ENCODE measurements around the gene HSD17B12. TPM values are rescaled to one million over a fixed set of nuclear protein-coding genes. Genes with fewer than 3 reads are reported as not detected.

Gene HSD17B12
- total RNA-seq, 1 experiment from 2014 or later: 307 TPM

DNA sequence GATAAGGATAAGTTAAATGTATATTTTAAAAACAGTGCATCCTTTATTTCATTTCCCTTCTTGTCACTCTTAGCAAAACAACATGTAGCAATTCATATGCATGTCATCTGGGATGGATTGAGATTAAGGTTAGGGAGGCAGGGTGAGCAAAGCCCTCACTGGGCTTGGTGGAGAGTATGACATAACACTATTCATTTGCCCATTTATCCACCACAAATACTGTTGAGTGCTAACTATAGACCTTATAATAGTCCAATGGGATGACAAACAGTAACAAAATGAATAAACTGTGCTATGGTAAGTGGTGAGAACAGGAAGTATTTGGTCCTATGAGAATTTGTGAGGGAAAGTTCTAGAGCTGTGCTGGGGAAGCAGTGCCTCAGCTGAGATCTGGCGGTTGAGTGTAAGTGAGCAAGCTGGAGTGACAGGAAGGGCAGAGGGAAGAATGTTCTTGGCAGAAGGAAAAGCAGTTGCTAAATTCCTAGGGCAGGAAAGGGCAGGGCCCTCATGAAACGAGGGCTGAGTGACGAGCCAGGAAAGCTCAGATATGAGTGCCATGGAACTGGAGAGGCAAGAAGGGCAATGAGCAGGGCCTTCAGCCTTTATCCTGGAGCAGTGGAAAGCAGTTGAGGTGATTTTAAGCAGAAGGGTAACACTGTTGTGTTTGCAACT is 6.7 kb downstream of the HSD17B12 start:
- Histone ChIP-seq H3K4me3 (ENCODE audit: low read depth, low read length, poor library complexity, severe bottlenecking) (no peak overlapping the region), H3K4me1 (ENCODE audit: insufficient read depth, low read length, poor library complexity, severe bottlenecking) (peaks cover 44% of the 10 kb centered on the region), H3K9me3 (ENCODE audit: low read depth, low read length, poor library complexity, severe bottlenecking) (no peaks in the 10 kb centered on the region), H3K27ac (ENCODE audit: low read depth, low read length, poor library complexity, severe bottlenecking) (no peak overlapping the region), H3K36me3 (ENCODE audit: insufficient read depth, low read length, poor library complexity, severe bottlenecking) (peaks cover 53% of the 10 kb centered on the region), H3K27me3 (replicated peaks; ENCODE audit: insufficient read depth, low read depth, low read length, poor library complexity) (no peaks in the 10 kb centered on the region)
- intact Hi-C loops (cut with micrococcal nuclease; ENCODE audit: unreplicated experiment): no loop called here
- TF ChIP-seq, protein P1, sequence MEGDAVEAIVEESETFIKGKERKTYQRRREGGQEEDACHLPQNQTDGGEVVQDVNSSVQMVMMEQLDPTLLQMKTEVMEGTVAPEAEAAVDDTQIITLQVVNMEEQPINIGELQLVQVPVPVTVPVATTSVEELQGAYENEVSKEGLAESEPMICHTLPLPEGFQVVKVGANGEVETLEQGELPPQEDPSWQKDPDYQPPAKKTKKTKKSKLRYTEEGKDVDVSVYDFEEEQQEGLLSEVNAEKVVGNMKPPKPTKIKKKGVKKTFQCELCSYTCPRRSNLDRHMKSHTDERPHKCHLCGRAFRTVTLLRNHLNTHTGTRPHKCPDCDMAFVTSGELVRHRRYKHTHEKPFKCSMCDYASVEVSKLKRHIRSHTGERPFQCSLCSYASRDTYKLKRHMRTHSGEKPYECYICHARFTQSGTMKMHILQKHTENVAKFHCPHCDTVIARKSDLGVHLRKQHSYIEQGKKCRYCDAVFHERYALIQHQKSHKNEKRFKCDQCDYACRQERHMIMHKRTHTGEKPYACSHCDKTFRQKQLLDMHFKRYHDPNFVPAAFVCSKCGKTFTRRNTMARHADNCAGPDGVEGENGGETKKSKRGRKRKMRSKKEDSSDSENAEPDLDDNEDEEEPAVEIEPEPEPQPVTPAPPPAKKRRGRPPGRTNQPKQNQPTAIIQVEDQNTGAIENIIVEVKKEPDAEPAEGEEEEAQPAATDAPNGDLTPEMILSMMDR (conservative IDR thresholded peaks at IDR 0.05; ENCODE audit: low read depth, low read length): no peak
- TF ChIP-seq EZH2 (IDR thresholded peaks at IDR 0.05; ENCODE audit: borderline replicate concordance, low read depth, low read length, poor library complexity, severe bottlenecking): no peak
- no peak for DNase-seq (ENCODE audit: low spot score)
- BruUV-seq (replicated peaks): no TSS peak
- ChIA-PET CTCF (interaction anchor here (0.6 kb wide), 1 partner anchor 123 kb away, joined by 4 read pairs; no protein-coding TSS in a partner anchor), POLR2A (ENCODE audit: low non-redundant PET) (no interaction called here)

DNA sequence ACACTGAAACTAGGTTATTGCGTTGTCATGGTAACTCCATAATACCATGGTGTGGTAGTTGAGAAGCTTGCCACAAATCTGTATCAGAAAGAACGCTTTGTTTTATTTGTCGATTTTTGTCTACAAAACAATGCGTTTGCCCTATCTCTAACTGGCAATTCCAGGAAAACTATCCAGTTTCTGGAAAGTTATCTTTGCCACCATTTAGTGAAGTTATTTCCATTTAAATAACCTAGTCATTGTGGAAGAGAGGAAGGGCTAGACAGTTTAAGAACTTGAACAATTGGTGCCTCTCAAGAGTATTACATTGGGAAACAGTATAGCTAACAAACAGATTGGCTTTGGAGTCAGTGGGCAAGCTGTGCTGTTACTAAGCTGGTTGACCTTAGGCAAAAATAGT is 7.9 kb downstream of the HSD17B12 start:
- ChIA-PET CTCF (interaction anchor here (0.6 kb wide), 1 partner anchor 100 kb away, joined by 9 read pairs; no protein-coding TSS in a partner anchor), POLR2A (ENCODE audit: low non-redundant PET) (no interaction called here)
- TF ChIP-seq, protein P1 (conservative IDR thresholded peaks at IDR 0.05; ENCODE audit: low read depth, low read length): no peak
- TF ChIP-seq EZH2 (IDR thresholded peaks at IDR 0.05; ENCODE audit: borderline replicate concordance, low read depth, low read length, poor library complexity, severe bottlenecking): no peak
- intact Hi-C loops (cut with micrococcal nuclease; ENCODE audit: unreplicated experiment): no loop called here
- Histone ChIP-seq H3K27ac (ENCODE audit: low read depth, low read length, poor library complexity, severe bottlenecking) (no peak overlapping the region), H3K27me3 (replicated peaks; ENCODE audit: insufficient read depth, low read depth, low read length, poor library complexity) (no peaks in the 10 kb centered on the region), H3K4me3 (ENCODE audit: low read depth, low read length, poor library complexity, severe bottlenecking) (no peak overlapping the region), H3K36me3 (ENCODE audit: insufficient read depth, low read length, poor library complexity, severe bottlenecking) (peaks cover 49% of the 10 kb centered on the region), H3K4me1 (ENCODE audit: insufficient read depth, low read length, poor library complexity, severe bottlenecking) (peaks cover 32% of the 10 kb centered on the region), H3K9me3 (ENCODE audit: low read depth, low read length, poor library complexity, severe bottlenecking) (no peaks in the 10 kb centered on the region)
- no TSS peak for BruUV-seq (replicated peaks)
- DNase-seq (ENCODE audit: low spot score): no peak

DNA sequence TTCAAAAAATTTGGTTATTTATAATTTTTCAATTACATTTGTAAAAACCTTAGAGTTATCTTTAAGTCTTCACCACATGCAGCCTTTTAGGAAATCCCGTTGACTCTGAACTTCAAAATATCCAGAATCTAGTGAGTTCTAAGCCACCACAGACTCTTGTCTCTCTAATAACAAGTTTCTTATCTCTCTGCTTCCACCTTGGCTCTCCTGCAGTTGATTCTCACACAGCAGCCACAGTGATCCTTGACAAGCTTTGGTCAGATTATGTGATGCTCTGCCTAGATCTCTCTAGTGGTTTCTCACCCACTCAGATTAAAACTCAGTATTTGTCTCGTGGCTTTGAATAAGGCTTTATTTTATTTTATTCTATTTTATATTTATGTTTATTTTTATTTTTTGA is 8.6 kb downstream of the HSD17B12 start:
- BruUV-seq (replicated peaks): no TSS peak
- CTCF ChIA-PET: no interaction called here
- no peaks in the 10 kb centered on the region for H3K9me3 ChIP-seq (ENCODE audit: low read depth, low read length, poor library complexity, severe bottlenecking)
- peaks cover 24% of the 10 kb centered on the region for H3K4me1 ChIP-seq (ENCODE audit: insufficient read depth, low read length, poor library complexity, severe bottlenecking)
- peaks cover 41% of the 10 kb centered on the region for H3K36me3 ChIP-seq (ENCODE audit: insufficient read depth, low read length, poor library complexity, severe bottlenecking)
- no peaks in the 10 kb centered on the region for H3K27me3 ChIP-seq (replicated peaks; ENCODE audit: insufficient read depth, low read depth, low read length, poor library complexity)
- intact Hi-C loops (cut with micrococcal nuclease; ENCODE audit: unreplicated experiment): no loop called here
- TF ChIP-seq EZH2 (IDR thresholded peaks at IDR 0.05; ENCODE audit: borderline replicate concordance, low read depth, low read length, poor library complexity, severe bottlenecking): no peak
- TF ChIP-seq, protein P1 (conservative IDR thresholded peaks at IDR 0.05; ENCODE audit: low read depth, low read length): no peak
- no peak for DNase-seq (ENCODE audit: low spot score)
- H3K4me3 ChIP-seq (ENCODE audit: low read depth, low read length, poor library complexity, severe bottlenecking): no peak overlapping the region
- H3K27ac ChIP-seq (ENCODE audit: low read depth, low read length, poor library complexity, severe bottlenecking): no peak overlapping the region
- POLR2A ChIA-PET (ENCODE audit: low non-redundant PET): no interaction called here
